GM21723 (cell line): Measurements from ENCODE around the gene GFI1.

Source experiments
- ATAC-seq: cut with Tn5 transposase; IDR thresholded peaks from one replicate; pipeline ENCODE4 v1.9.1; 2021; ENCODE audit warnings: mild to moderate bottlenecking, moderate library complexity; ENCODE audit not compliant: unreplicated experiment

The GFI1 gene

DNA sequence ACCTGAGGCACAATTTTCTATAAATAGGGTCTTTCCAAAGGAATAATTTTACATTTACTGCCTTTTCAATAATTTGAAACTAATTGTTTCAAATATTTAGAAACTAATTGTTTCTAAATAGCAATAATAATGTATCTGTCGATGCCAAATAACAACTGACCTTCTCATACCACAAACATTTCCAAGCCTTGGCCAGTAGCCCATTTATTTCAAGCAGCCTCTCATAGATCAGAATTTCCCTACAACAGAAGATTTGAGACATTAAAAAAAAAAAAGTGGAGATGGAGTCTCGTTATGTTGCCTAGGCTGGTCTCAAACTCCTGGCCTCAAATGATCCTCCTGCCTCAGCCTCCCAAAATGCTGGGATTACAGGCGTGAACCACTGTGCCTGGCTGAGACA lies 2.1 kb upstream of the GFI1 start:
- no peak for ATAC-seq

DNA sequence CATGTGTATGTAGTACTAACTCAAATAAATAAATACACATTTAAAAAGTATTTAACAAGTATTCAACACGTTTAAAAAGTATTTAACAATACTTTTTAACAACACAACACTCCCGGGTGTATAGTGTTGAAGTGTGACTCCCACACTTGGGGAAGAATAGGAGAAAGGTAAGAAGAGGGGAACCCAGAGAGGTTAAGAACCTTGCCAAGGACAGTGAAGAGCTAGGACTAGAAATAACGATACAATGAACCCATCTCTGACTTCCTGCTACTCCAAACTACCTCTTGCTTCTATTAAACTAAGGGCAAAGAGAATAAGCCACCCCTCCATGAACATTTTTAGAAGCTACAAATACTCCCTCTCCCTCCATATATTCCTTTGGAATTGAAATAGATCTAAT lies 1.7 kb upstream of the GFI1 start:
- no peak for ATAC-seq

DNA sequence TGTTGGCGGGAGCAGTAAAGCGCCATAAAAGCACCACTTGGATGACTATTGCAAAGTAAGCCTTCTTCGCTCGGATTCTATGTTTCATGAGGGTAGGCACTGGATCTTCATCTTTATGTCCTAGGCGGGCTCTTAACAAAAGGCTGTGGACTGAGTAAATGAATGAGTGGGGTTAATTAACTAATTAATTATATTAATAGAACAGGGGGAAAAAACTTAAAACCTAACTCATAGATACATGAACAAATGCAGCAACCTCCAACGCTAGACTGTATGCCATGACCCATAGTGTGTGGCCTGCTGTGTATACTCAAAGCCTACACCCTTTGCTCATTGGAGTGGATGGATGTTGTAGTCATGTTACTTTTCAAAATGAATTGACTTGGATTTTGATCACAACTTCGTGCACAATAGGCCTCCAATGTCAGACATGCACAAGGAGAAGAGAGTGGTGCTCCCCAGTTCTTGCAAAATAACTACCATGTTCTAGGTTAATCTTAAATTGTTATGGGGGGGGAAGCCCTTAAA lies 417 bp upstream of the GFI1 start:
- no peak for ATAC-seq

DNA sequence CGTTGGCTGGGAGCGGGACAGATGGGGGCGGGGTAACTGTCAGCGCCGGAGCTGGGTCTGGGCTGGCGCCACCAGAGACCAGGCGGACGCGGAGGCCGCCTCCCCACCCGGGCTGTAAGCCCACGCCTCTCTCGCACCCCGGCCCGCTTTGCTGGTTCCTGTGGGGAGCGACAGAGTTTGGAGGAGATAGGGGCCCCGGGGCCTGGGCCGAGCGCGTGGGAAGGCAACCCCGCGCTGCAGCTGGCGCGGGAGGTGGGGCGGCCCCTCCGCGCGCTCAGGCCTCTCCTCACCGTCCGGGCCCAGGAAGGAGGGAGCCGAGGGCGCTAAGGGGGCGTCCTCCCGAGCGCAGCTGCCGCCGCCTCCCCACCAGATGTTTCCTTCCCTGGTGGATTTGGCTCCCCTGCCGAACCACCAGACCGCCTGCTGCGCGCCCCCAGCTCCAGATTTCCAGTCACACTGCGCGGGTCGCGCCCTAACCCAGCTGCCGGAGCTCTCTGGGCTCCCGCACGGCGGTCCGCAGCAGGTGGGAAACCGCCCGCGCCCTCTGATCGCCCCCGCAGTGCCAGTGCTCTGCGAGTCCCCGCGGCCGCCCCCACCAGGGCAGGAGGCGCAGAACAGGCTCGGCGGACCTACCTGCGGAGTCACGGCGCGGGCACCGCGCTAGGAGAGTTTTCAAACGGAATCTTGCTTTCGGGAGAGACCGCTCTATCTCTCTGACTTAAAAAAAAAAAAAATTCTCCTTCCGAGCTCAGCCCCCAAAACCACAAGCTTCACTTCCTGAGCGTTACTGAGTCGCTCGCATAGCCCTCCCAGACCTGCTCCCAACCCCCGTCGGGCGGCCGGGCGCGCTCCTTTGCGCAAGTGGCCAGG lies 1.1 kb downstream of the GFI1 start:
- peak; percentile 54 for ATAC-seq

DNA sequence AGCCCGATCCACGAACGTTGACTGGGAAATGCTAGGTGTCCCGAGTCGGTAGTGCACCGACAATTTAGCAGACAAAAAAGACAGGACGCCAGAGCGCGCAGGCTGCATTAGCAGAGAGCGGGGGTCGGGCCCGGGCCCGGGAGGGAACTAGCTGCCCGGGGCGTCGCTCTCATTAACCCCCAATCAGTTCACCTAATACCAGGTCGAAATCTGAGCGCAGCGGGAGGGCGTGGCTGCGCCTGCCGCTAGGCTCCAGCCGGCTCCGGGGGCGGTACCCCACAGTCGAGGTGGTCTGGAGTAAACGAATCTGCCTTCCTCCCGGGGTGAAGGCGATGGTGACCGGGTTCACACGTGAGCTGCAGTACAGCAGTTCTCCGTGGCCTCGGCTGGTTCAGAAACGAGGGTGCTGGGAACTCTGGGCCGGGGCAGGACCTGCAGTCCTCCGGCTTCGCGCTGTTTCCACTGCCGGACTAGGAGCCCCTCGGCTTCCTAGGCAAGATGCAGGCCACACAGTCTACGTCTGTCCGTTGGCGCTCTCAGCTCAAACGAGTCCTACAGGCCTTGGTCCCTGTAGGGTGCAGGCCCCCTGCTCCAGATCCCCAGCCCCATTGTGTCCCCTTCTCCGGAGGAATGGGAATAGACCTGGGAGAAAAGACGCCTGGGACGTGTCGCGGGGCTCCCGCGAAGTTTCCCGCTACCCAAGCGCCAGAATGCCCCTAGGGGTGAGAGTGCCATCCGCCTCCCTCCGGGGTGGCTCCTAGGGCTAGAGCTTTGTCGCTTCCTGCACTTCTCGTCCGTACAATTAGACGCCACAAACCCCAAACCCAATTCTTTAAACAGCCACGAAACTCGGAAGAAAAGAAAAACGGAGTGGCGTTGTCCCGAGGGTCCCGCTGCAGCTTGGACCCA lies 2.0 kb downstream of the GFI1 start:
- ATAC-seq = peak; percentile 33

DNA sequence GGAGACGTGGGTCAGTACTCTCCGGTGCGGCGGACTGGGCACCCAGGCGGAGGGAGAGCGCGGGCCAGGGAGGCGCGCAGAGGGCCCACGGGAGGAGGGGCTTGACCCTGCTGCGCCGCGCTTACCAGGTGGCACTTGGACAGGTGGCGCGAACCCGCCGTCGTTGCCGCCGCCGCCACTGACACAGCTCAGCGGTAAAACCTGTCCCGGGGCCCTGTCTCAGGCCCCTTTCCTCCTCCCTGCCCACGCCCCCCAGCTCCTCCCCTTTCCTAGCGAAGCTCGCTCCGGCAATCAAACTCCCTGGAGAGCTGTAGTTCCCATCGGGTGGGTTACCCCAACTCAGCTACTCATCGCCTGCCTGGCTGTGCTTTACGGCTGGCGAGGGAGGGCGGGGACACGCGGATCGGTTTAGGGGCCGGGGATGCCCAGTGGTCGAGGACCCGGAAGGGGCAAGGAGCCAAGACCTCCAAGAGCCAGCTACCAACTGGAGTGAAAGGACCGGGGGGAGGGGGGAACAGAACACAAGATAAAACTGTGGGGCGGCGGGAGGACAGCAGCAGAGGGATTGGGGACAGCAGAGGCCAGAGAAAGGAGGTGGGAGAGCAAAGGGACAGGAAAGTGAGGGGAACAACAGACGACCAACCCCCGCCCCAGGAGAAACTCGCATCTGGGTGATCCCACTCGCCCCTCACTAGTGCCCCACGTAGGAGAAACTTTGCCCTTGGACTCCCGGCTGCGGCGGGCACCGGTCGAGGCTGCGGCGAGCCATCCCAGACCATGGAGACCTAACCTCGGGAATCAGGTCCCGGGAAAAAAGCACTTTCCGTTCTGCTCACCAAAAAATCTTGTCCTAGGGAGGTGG lies 2.9 kb downstream of the GFI1 start:
- ATAC-seq = peak; percentile 10

DNA sequence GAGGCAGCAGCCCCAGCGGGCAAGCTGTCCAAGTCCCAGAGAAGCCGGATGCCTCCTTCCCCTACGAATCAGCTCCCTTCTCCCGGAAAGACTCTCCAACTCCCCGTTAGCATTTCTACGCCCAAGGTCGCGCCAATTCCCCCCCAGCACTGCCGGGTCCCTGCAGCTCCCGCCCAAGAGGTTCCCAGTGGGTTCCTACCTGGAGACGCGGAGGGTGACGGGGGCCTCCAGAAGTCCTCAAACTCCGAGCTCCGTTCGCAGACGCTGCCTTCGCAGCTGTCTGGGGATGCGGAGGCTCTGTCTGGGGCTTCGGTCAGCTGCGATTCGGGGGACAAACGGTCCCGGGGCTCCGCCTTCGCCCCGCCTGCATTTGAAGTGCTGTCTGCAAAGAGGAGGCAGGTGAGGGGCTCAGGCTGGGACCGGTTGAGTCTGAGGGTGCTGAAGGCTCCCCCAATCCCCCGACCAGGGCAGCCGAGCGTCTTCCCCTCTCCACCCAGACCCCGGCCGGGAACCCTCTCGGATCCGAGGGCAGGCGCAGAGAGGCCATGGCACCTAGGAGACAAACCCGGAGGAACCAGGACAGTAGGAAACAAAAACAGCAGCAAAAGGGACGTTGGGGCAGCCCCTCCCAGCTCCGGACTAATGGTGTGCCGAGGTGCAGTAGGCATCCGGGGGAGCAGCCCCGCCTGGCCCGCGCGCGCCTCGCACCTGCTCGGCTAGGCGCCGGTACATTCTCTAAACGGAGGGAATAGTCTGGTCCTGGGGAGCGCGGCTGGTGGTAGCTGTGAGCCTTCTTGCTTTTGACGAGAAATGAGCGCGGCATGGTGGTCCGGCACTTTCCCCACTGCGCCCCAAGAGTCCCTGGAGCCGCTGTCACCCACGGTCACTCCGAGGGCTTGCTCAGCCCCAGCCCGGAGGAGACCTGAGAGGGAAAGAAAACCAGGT lies 3.8 kb downstream of the GFI1 start:
- no peak for ATAC-seq

DNA sequence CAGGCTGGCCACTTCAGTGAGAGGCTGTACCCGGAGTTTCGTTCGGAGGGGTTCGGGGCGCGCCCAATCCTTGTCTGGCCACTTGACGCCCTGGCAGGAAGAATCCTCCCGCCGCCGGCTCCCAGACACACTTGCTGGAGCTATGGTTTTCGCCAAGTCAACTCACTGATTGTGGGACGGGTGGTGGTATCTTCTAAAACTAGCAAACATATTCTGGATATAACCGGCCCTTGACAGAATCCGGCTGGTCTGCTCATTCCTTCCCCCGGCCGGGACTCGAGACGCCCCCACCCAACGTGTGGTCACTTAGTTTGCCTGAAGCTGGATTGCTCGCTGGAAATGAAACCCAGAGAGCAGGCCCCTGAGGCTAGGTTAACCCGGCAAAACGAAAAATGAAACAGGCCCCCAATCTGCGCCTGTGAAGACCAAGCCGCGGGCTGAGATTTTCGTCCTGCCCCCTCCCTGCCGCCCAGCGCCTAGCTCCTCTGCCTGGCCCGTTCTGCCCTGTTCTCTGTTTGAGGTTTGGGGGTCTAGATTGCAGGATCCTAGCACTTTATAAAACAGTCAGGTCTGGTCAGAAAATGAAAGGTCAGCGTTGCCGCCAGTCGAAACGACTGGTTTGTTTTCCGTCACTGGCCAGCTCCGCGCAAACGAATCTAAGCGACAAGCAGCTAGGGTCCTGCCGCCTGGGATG lies 4.6 kb downstream of the GFI1 start:
- ATAC-seq = no peak

DNA sequence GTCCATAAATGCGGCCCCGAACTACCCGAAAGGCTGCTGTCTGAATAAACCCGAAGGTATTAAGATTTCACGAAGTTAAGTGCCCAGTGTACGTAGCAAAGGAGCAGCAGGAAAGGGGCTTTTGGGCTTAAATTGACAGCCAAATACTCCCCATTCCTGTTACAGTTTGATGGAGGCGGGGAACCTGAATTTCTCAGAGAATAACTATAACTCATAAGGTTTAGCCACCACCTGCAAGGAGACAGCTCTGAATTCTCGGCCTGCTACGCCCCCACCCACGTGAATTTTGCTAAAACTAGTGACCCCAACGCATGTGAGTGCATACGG lies 5.2 kb downstream of the GFI1 start:
- ATAC-seq = no peak

DNA sequence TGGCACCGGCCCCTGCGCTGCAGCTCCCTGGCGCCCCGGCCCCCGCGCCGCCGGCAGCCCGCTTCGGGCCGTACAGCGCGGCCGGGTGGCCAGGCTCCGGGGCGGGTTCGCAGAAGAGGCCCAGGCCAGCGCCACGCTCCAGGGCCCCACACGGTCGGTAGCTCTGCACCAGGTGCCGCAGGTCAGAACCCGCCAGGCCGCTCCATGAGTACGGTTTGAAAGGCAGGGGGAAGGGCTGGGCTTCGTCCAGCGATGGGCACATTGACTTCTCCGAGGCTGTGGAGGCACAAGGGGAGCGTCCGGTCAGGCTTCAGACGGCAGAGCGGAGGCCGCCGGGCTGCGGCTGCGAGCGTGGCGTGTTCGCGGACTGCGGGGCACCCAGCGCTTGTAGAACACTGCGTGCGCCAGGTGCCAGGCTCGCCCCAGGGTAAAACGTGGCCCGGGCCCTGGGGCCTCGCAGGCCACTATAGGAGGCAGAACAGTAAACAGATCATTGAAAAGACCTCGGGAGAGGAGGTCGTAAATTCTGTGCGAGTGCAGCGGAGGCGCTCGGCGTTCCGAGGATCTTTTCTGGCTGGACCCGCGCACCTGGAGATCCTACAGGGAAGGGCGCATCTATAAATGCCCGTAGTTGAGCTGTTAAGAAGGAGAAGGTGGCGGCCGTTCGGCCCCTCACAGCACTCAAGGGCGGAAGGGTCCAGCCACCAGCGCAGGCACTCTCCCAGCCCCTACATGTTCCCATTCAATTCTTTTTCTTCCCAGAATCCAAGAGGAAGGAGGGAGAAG lies 5.7 kb downstream of the GFI1 start:
- ATAC-seq = no peak

DNA sequence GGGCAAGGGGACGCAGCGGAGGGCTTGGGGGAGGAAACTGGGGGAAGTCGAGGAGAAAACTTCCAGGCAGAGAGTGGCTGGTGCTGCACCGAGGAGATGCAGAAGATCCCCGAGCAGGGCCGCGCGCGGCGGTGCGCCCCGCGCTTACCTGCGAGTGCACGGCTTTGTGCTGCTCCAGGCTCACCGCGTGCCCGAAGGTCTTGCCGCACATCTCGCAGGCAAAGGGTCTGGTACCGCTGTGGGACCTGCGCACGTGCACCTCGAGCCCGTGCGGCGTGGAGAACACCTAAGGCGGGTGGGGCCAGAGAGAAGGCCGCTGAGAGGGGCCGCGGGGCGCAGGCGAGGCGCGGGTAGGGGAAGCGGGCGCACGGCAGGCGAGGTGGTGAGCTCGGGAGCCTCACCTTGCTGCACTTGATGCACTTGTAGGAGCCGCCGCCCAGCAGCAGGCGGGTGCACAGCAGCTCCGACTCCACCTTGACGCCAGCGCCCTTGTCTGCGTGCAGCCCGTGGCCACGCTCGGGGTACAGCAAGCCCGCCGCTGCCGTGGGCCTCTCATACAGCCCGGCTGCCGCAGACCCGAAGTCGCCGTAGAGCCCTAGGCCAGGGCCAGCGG lies 6.4 kb downstream of the GFI1 start:
- ATAC-seq = no peak

DNA sequence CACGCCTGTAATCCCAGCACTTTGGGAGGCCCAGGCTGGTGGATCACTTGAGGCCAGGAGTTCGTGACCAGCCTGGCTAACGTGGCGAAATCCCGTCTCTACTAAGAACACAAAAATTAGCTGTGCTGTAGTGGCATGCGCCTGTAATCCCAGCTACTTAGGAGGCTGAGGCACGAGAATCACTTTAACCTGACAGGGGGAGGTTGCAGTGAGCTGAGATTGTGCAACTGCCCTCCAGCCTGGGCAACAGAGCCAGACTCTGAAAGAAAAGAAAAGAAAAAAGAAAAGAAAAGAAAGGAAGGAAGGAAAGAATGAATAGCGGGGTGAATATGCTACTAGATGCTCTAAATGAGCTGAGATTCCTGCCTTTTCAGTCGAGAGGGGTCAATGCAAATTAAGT lies 7.1 kb downstream of the GFI1 start:
- ATAC-seq = no peak

DNA sequence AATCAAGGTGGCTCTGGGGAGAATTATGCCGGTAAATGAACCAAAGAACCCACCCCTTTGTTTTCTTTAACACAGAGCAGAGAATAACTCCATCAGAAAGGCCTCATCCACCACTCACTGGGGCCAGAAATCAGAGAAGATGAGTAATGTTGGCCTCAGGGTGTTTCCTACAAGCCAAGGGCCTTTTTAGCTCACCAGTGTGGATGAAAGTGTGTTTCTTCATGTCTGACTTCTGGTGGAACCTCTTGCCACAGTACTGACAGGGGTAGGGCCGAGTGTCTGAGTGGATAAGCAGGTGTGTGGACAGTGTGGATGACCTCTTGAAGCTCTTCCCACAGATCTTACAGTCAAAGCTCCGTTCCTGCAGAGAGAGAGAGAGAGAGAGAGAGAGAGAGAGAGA lies 8.3 kb downstream of the GFI1 start:
- no peak for ATAC-seq

DNA sequence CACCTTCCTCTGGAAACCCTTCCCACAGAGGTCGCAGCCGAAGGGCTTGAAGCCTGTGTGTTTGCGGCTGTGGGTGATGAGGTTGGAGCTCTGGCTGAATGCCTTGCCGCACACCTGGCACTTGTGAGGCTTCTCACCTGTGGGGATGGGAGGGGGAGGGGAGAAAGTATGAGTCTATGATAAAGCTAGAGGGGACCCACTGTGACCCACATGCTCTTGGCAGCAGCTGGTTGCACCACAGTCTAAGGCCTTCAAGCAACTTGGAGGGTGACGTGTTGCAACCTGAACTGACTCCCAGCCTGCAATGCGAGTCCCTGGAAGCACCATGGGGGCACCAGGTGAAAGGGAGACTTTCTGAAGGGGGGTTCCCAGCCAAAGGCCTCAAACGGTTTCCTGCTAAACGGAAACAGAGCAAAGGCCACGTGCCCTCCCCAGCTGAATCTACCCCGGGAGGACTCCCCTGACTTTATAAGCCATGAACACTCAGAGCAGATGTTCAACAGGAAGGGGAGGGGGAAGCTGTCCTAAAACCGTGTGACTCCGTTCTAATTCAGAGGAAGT lies 10.6 kb downstream of the GFI1 start:
- no peak for ATAC-seq

DNA sequence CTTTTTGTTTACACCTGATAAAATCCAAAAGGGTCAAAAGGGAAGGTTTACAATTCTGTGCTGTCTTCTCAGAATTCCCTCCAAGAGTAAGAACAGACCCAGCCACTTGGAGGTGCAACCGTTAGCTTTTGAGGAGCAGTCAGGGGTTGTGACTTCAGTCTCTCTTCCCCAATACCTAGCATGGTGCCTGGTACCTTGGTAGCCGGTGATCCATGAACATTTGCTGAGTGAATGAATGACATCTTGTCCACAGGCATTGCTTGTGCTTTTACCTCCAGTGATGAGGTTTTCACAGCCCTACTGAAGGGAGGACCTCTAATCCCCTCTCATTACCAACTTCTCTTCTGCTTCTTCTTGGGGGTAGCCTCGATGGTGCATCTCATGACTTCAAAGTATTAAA lies 11.7 kb downstream of the GFI1 start:
- ATAC-seq = no peak

DNA sequence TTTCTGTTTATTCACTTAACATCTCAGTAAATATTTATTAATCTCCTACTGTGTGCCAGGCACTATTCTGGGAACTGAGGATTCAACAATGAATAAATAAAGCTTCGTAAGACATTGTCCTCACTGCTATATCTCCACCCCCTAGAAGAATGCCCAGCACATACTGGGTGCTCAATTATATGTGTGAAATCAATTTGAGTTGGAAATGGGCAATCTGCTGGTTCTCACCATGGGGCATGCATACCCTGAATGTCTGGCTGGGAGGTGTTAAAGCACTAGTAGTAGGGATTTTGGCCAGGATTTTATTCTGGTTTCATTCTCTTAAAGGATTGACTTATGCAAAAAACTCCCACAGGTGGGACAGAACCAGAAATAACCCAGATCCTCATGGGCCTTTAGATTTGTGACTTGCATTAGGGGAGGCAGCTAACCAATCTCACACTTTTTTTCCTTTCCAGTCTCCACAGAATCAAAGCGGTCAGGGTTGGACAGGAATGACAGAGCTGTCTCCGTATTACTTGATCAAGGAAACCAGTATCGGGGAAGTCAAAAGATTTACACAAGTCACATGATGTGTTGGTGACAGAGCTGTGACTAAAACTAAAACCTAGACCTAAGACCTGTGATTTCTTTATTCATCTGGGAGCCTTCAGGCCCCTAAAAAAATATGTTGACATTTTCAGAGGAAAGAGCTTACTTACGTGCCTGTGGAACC lies 12.8 kb downstream of the GFI1 start:
- peak; percentile 68 for ATAC-seq

DNA sequence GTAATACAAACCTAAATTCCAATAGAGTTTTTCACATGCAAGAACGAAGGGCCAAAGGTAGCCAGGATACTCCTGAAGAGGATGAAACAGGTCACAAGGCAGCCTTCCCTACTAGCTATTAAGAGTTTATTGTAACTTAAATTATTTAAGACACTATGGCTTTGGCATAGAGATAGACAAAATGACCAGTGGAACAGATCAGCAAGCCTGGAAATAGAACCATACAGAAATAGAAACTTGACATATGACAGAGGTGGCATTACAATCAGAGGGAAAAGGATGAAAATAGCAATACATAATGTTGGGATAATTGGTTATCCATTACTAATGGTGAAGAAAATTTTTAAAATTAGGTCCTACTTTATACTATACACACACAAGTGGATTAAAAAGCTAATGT lies 16.5 kb downstream of the GFI1 start:
- ATAC-seq = no peak
